NCI-H1048 (cell line): ENCODE measurements around the gene LBP.
"Not testable (repeated sequence)": the region's sequence is repeated elsewhere in the genome, so short reads cannot be mapped to it uniquely, and the experiment has no call there.

Experiments
- DNase-seq: peaks from one replicate; lab custom pipeline; 2025; lab: John Stamatoyannopoulos, UW

LBP gene

GRCh38 chr20:38321959-38322598 lies 24.2 kb upstream of the LBP start:
- DNase-seq, result no peak

DNA sequence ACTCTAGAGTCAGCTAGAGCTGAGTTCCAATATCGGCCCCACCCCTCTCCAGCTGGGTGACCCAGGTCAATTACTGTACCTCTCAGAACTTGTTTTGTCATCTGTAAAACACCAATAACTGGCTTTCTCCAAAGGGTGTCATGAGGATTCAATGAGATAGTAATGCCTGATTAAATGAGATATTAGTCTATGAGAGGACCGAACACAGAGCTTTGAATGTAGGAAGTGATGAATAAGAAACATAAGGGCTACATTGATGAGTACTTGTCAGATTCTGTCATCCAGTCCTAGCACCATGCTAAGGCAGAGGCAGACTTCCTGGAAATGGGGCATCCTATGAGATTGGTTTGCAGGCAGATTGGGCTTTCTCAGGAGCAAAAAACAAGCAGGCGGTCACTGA lies 22.1 kb upstream of the LBP start:
- DNase-seq, result no peak

DNA sequence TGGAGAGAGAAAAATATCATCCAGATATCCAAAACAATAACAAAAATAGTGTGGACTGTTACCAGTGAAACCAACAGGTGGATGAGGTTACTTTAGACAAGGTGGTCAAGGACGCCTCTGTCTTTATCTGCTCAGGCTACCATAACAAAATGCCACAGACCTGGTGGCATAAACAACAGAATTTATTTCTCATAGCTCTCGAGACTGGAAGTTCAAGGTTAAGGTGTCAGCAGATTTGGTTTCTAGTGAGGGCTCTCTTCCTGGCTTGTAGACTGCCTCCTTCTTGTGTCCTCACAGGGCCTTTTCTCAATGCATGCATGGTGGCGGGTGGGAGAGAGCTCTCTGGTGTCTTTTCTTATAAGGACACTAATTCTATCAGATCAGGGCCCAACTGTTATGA lies 21.1 kb upstream of the LBP start:
- no peak for DNase-seq

DNA sequence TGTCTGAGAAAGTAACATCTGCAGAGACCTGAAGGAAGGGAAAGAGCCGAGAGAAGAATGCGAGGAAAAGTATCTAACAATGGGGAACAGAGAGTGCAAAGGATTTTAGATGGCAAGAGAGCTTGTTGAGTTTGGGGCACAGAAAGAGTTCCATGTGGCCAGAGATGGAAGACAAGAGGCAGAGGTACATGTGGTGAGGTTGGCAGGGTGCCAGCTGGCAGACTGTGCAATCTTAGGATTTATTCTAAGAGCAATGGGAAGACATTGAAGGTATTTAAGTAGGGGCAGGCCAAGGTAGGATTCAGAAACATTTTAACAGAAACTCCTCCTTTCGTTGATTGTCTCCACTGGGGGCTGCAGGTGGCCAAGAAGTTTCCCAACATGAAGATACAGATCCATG lies 20.4 kb upstream of the LBP start:
- DNase-seq, result no peak

DNA sequence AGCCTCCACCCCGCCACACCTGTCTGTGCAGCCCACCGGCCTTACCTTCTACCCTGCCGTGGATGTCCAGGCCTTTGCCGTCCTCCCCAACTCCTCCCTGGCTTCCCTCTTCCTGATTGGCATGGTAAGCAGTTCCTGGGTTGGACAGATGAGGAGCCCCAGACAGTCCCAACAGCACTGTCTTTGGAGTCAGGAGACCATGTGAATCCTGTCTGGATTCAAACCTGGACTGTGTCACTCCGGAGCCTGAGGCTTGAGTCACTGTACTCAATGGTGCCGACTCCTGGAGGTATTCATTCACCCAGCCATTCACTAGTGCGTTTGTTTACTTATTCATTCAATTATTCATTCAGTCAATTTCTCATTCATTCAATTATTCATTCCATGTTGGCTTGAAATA lies 20.0 kb upstream of the LBP start:
- DNase-seq, result no peak

DNA sequence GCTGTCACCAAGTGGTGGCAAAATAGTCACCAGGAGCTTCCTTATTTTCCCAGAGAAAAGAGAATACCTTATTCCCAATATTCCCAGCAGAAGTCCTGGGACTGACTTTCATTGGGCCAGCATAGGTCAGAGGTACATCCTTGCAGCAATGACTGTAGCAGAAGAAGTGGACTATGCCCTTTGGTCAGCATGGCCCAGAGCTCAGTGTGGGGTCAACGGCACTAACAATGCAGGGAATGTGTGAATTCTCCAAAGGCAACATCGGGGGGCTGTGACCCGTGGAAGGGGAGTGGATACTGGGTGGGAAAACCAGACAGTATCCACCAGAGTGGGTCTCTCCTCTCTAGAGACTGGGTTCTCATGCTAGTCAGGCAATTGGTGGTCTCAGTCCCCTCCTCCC lies 15.6 kb upstream of the LBP start:
- DNase-seq, result no peak

- no peak for DNase-seq
These were observed 15.0 kb upstream of the LBP start for GRCh38 chr20:38331245-38331644.

- no peak for DNase-seq
These were observed 14.5 kb upstream of the LBP start for GRCh38 chr20:38331814-38332213.

DNA sequence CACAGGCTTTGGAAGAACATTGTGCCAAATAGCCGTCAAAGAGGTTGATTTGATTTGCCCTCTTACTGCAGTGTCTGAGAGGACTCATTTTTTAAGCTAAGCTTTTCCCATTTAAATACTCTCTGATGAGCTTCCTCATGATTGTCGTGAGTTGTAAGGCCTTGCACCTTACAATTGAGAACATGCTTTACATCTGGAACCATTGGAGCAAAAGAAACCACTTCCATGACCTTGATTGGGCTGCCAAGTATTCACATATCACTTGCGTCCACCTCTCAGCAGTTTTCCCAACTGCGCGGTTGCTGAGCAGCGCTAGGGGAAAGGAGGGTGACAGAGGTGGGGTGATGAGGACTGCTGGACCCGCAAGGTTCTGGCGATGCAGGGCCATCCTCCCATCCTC lies 12.3 kb upstream of the LBP start:
- no peak for DNase-seq

DNA sequence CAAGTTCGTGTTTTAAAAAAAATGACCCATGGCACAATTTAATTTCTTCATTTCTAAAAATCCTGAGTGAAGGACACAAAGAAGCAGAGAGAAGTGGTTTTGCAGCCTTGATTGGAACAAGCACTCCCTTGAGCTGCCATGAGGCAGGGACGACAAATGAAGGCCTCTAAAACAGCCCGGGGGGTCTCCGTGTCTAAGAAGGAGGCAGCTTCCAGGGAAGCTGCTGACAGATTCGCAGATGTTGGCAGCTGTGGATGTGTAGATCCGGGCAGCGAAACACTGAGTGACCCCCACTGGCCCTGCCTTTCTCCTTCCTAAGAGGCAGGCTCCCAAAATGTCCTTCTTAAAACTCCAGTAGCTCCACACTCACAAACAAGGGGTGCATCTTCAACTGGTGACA lies 9.6 kb upstream of the LBP start:
- no peak for DNase-seq

DNA sequence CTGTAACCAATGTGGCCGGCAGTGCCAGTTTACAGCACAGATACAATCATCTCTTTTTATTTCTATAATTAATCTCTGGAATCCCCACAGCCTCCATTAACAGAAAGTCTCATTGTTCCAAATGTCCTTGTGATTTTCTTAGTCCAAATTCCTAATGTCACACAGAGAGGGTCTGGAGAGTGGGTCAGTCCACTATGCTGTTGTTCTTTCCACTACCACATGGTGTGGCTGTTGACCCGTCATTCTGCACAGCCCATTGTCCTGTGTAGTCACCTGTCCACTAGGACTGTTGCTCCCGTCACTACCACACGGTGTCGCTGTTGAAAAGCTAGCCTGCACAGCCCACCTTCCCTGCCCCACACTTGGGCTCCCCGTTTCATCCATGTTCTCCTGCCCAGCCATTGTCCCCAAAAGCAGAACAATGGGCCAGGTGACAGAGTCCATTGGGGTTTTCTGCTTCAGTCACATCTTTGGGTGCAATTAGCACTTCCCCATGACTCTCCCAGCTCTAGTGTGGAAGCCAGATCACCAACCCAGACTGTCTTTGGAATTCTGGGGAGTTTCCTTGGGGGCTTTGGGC lies 8.6 kb upstream of the LBP start:
- DNase-seq, result no peak

DNA sequence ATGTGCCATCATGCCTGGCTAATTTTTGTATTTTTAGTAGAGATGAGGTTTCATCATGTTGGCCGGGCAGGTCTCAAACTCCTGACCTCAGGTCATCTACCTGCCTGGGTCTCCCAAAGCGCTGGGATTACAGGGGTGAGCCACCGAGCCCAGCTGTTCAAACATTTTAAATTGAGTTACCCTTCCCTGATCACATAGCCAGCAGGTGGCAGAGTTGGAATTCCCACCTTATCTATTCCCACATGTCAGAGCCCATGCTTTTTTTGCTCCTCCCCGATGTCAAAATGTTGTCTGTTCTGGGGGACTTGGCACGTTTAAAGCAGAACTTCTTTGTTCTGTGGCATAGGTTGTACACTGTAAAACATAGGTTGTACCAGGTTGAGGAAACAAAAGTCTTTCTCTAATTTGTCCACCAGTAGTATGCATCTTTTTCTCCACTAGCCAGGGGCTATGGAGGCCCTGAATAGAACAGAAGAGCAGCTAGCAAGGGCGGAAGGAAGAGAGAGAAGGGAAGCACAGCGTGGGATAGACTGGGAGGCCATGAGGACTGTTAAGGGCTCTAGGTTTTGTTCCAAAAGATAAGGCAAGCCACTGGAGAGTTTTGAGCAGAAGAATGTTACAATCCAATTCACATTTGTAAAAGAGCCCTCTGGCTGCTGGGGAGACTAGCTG lies 7.3 kb upstream of the LBP start:
- DNase-seq, result no peak

- DNase-seq, result not testable (repeated sequence)
These were observed 6.8 kb upstream of the LBP start for GRCh38 chr20:38339521-38339896.

GRCh38 chr20:38339997-38340396 lies 6.3 kb upstream of the LBP start:
- DNase-seq, result no peak

GRCh38 chr20:38340693-38341092 lies 5.6 kb upstream of the LBP start:
- DNase-seq, result no peak

GRCh38 chr20:38342216-38342615 lies 4.1 kb upstream of the LBP start:
- no peak for DNase-seq

DNA sequence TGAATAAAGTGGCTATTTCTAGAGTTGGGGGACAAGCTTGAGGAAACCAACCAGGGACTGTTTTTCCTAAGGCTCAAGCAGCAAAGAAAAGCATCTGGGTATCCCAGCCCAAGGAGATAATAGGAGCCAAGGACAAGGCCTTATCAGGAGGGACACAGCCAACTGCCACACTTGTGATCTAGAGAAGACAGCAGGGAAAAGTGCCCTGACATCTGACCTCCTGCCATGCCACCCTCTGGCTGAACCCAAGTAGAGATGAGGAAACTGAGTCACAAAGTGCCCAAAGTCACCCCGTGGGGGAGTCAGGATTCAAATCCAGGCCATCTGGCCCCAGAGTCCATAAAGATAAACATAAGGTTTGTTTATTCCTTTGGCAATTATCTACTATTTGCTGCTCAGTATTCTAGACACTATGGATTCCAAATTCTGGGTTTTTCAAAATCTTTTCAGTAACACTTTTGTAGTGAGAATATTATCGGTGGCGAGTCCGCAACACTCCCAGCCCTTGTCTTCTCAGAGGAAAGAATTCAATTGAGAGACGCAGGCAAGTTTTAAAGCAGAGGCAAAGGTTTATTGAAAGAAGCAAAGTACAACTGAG lies 3.5 kb upstream of the LBP start:
- no peak for DNase-seq

- DNase-seq, result no peak
These were observed 2.8 kb upstream of the LBP start for GRCh38 chr20:38343311-38344106.

DNA sequence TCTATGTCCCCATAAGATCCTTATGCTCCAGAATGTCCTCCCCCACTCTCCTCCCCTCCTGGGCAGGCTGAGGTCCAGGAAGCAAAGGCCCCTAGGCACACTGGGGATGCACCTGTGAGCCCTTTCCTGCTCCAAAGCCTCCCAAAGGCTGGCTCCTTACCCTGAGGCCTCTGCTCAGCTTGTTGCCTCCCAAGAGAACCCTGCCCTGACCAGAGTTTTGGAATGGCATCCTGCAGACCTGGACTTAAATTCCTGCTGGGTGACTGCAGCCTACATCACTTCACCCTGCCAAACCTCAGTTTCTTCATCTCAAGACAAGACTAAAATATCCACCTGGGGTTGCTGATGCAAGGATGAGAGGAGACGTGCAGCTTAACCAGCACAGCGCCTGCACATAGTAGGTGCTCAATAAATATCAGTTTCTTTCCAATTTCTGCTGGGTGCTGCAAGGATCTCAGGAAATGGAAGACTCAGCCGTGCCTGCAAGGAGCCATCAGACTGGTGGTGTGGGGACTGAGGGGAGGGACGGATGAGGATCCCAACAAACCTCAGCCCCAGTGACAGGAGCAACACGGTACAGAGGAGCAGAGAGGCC lies 2.1 kb upstream of the LBP start:
- DNase-seq, result no peak

DNA sequence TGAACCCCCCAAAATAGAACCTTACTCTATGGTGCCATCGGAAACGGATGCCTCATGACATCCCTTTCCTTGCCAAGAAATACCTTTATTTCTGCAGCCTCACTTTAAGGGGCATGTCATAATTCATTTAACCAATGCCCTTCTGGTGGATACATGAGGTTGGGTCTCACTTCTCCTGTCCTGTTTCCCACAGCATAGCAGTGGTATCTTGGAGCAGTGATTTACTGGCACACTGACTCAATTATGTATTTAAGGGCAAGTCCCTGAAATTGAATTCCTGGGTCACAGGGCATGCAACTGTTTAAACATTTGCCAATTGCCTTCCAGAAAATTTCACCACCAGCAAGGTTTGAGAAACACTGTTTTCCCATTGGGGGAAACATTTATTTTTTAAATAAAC lies 639 bp upstream of the LBP start:
- no peak for DNase-seq

- DNase-seq, result no peak
These were observed 459 bp downstream of the LBP start for GRCh38 chr20:38346741-38347140.

- no peak for DNase-seq
These were observed 3.6 kb downstream of the LBP start for GRCh38 chr20:38349856-38350255.
